ENCODE results near the gene TM4SF5.

TM4SF5 gene

GRCh38 chr17:4734857-4735475 lies 36.7 kb upstream of the TM4SF5 start:
- no peak for TF ChIP-seq CTCF (IDR thresholded peaks at IDR 0.05; ENCODE audit: control extremely low read depth, extremely low read depth, low read depth, missing control alignments)
- ChIA-PET POLR2A (no interaction called here), CTCF (interaction anchor here (1.3 kb wide), 1 partner anchor 55 kb away, joined by 3 read pairs; no protein-coding TSS in a partner anchor)
- no peak for DNase-seq (ENCODE audit: extremely low spot score)

GRCh38 chr17:4735876-4736651 lies 35.6 kb upstream of the TM4SF5 start:
- CTCF ChIA-PET: interaction anchor here (1.1 to 1.5 kb wide), 3 partner anchors 10 to 326 kb away, joined by 3 to 5 read pairs (median 3); no protein-coding TSS in a partner anchor
- DNase-seq (ENCODE audit: extremely low spot score): no peak
- TF ChIP-seq CTCF (IDR thresholded peaks at IDR 0.05; ENCODE audit: control extremely low read depth, extremely low read depth, low read depth, missing control alignments): no peak
- POLR2A ChIA-PET: no interaction called here

- ChIA-PET POLR2A (no interaction called here), CTCF (interaction anchor here (1.2 kb wide), 2 partner anchors 52 kb away, joined by 3 to 4 read pairs; no protein-coding TSS in a partner anchor)
- no peak for TF ChIP-seq CTCF (IDR thresholded peaks at IDR 0.05; ENCODE audit: control extremely low read depth, extremely low read depth, low read depth, missing control alignments)
- DNase-seq (ENCODE audit: extremely low spot score): no peak
These were observed 33.3 kb upstream of the TM4SF5 start for GRCh38 chr17:4738136-4739121.

- TF ChIP-seq CTCF (IDR thresholded peaks at IDR 0.05; ENCODE audit: control extremely low read depth, extremely low read depth, low read depth, missing control alignments): no peak
- ChIA-PET CTCF (interaction anchor here (1.2 kb wide), 1 partner anchor 51 kb away, joined by 4 read pairs; no protein-coding TSS in a partner anchor), POLR2A (no interaction called here)
- peak; percentile 87 for DNase-seq (ENCODE audit: extremely low spot score)
These were observed 32.3 kb upstream of the TM4SF5 start, which contains the start of the genes CXCL16 and ZMYND15 for GRCh38 chr17:4739122-4740024. CXCL16 (minus strand) TSS chr17:4739928; CDS start chr17:4739339, 589 bp downstream. ZMYND15 (plus strand) TSS chr17:4739833; CDS start chr17:4740549, 716 bp downstream.

- POLR2A ChIA-PET: no interaction called here
- CTCF ChIA-PET: no interaction called here
- TF ChIP-seq CTCF (IDR thresholded peaks at IDR 0.05; ENCODE audit: control extremely low read depth, extremely low read depth, low read depth, missing control alignments): no peak
These were observed 31.7 kb upstream of the TM4SF5 start for GRCh38 chr17:4740025-4740351.

More at GRCh38 chr17:4740025-4740351, 31.7 kb upstream of the TM4SF5 start:
- no peak for DNase-seq (ENCODE audit: extremely low spot score)
